ENCODE results near the gene SENP7.

Gene SENP7

DNA sequence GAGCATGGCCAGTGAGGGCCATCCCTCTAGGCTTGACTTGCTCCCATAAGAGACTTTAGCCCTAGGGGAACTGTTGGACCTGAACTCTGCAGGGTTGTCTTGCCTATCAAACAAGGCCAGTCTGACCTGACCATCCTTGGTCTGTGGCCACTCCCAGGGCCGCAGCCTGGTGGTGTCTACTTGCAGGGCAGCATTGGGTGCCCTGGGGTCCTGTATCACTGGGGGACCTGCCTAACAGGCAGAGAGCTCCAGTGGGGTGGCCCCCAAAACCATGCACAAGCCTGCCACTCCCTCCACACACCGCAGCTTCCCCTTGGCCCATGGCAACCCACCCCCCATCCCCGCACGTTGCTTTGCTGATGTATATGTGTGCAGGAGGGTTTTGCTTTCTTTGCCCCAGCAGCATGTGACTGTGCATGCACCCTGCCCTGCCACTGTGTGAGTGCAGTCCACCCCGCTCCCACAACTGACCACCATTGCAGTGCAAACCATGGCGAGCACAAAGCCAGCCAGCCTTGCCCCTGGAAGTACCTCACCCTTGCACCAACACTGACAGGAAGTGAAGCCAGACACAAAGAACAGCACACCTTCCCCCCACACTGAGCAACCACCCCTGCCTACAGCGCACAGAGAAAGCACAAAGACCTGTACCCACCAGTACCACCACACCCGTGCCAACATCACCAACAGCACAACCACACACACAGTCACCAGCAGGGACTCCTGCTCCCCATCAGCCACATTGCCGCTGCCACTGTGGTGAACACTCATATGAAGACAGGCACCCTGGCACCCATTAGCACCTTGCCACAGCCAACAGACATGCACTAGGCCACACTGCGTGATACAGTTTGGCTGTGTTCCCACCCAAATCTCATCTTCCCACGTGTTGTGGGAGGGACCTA lies 88.8 kb downstream of the SENP7 start:
- DNase-seq: no peak

DNA sequence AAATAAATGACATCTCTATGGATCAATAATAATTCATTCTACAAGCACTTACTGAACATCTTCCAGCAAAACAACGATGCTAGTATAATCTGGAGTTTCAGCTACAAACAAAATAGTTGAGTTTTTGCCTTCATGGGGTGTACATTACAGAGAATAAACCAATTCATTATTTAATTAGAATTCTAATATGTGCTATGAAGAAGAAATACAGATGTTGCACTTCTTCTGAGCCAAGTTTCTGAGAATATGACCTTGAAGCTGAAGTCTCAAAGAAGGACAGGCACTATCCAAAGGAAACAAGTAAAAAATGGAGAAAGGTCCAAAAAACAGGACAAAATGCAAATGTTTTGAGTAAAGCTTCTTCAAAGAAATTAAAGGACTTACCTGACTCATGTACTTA lies 94.2 kb downstream of the SENP7 start:
- no peak for DNase-seq

DNA sequence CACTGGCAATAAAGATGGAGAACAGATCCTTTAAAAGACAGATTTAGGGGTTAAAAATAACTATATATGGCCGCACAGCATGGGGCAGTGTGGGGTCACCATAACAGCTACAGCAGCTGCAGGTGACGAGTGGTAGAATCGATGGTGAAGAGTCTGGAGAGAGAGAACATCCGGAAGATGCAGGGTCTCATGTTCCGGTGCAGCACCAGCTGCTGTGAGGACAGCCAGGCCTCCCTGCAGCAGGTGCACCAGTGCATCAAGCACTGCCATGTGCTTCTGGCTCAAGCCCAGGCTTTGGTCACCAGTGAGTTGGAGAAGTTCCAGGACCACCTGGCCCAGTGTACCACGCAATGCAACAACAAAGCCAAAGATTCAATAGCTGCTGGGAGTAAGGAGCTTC lies 98.9 kb downstream of the SENP7 start:
- no peak for DNase-seq

DNA sequence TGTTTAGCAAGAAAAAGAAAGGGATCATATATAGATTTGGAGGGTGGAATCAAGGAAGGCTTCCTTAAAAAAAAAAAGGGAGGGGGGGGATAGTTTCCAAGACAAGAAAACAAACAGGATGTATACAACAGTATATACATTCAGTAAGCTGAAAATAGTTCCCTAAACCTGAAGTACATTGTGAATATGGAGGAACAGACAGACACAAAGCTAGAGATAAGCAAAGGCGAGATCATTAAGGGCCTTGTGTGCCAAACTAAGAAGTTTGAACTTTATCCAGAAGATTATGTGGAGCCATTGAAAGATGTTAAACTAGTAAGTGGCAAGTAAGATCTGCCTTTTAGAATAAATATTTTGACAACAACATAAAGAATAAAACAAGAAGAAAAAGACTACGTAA lies 99.4 kb downstream of the SENP7 start:
- no peak for DNase-seq

DNA sequence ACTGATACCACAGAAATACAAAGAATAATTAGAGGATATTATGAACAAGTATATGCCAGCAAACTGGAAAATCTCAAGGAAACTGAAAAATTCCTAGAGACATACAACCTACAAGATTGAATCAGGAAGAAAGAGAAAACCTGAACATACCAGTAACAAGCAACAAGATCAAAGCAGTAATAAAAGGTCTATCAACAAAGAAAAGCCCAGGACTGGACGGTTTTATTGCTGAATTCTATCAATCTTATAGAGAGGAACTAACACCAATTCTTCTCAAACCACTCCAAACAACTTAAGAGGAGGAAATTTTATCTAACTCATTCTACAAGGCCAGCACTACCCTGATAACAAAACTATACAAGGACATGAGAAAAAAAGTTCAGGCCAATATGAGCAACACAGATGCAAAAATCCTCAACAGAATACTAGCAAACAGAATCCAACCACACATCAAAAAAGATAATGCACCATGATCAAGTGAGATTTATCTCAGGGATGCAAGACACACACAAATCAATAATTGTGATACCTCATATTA lies 121.5 kb downstream of the SENP7 start:
- no peak for DNase-seq

DNA sequence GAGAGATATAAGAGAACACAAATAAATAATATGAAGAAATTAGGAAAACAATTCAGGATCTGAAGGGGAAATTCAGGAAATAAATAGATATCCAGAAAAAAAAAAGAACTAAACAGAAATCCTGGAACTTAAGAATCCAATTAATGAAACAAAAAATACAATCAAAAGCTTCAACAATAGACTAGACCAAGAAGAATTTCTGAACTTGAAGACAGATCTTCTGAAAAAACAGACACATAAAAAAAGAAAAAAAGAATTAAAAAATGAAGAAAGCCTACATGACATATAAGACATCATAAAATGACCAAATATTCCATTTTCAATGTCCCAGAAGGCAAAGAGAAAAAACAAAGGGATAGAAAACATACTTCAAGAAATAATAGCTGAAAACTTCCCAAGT lies 124.3 kb downstream of the SENP7 start:
- no peak for DNase-seq

DNA sequence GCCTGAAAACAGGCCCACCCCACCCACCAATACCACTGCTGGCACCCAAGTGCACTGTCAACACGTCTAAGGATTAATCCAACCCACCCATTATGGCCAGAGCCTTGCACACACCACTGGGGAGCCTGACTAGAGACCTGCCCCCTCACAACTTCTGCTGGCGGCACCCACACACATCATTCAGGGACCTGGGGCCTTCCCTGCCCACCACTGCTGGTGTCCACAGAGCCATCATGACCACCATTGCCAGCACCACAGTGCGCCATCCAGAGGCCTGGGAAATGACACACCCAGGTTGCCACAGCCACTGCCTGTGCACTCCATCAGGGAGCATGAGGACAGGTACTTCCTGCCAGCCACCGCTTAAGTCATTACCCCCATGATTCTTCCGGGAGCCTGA lies 125.7 kb downstream of the SENP7 start:
- no peak for DNase-seq

DNA sequence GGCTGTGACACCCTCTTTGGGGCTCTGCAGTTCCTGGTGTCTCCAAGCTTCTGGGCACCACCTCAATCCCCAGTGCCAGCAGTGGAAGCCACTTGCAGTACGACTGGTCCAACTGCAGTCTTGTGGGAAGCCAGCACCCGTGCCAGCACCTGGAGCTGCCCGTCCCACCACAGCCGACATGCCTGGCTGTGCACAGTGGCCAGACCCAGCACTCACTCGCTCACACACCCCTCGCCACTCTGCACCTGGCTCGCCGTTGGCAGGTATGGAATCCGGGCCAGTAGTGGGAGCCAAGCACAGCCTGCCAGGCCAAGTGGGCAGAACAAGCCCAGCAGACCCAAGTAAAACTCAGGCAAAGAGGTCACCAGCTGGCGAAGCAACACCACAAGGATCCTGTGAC lies 128.6 kb downstream of the SENP7 start:
- no peak for DNase-seq

DNA sequence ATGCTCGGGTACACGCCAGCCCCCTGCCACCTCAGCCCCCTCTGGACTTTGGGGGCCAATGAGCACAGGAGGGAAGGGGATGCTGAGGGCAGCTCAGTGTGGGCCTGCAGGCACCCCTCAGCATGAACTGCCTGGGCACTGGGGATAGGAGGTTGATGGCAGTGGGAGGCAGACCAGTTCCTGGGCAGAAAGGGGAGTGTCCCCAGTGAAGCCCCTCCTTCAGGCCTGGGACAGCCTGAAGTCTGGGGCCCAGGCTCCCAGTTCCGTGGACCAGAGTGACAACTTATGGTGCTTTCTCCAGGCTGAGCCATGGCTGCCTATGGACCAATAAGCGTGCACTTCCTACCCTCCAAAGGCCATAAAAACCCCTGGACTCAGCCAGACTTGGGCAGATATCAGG lies 129.4 kb downstream of the SENP7 start:
- DNase-seq: no peak

DNA sequence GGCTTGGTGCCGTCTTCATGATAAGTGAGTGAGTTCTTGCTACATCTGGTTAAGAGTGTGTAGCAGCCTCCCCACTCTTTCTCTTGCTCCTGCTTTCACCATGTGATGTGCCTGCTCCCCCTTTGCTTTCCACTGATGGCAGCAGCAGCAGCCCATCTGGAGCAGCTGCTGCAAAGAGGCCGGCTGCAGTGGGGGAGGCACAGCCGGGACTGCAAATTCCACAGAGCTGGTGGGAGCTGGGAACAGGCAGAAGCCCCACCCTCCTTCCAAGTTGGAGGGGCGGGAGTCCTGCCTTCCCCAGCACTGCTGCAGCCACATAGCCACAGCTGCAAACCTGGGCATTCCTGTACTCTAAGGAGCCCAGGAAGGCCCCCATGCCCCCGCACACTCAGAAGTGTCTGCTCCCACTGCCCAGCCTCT lies 129.8 kb downstream of the SENP7 start:
- no peak for DNase-seq

DNA sequence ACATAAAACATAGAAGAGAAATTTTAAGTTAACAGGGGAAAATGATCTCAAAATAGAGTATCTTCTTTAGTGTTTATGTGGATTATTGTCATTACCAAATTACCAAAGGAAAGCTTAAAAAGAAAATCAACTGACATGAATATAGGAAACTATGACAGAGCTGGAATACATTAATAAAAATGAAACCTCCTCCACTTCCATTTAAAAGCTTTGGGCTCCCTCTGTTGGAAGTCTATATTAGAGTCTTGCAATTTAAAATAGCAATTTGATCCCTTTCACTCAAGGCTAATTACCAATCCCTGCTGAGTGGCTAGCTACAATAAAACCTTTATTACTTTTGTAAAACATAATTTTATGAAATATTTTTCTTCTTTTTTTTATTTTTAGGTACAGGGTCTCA lies 131.2 kb downstream of the SENP7 start:
- no peak for DNase-seq

DNA sequence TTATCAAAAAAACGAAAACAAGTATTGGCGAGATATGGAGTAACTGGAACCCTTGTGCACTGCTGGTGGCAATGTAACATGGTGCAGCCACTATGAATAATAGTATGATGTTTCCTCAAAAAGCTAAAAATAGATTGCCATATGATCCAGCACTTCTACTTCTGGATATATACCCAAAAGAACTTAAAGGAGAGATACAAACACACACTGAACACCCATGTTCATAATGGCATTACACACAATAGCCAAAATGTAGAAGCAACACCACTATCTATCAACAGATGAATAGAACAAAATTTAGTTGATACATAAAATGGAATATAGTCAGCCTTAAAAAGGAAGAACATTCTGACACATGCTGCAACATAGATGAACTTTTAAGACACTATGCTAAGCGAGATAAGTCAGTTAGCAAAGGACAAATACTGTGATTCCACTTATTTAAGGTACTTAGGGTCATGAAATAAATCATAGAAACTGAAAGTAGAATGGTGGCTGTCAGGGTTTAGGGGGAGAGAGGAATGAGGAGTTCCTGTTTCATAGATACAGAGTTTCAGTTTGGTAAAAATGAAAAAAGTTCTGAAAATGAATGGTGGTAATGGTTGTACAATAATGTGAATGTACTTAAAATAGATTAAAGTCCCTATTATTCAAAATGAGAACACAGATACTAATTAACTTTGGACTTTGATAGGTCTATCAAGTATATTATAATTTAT lies 133.2 kb downstream of the SENP7 start:
- DNase-seq: no peak

DNA sequence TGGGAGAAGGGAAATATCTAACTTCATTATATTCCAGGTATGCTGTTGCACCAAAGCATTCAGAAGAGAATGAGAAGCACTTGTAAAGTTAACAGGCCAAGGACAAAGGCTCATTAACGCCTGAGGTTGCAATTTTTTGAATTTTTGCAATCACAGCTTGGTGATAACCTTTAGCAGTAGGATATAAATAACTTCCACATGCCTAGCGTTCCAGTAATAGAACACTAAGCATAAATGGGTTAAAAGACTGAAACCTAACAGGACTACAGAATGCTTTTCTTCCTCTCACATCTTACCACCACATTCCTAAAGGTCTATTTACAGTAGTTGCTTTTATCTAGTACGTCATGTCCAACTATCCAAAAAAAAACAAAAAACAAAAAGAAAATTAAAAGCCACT lies 135.2 kb downstream of the SENP7 start:
- no peak for DNase-seq

DNA sequence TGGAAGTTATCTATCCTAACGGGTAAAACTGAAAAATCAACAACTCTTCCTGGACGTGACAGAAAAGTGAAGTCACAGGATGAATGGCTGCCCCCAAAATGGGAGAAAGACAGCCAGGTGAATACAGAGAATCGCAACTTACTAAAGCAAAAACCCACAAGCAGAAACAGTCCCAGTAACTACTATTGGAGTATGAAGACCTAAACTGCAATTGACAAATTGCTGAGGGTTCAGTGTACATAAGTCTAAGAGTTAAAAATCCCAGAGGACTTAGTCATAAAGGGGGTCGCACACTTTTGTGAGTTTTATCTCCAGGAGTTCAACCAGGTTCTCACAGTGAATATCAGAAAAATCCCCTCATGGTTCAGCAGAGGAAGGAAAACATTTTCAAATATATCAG lies 135.8 kb downstream of the SENP7 start:
- no peak for DNase-seq

DNA sequence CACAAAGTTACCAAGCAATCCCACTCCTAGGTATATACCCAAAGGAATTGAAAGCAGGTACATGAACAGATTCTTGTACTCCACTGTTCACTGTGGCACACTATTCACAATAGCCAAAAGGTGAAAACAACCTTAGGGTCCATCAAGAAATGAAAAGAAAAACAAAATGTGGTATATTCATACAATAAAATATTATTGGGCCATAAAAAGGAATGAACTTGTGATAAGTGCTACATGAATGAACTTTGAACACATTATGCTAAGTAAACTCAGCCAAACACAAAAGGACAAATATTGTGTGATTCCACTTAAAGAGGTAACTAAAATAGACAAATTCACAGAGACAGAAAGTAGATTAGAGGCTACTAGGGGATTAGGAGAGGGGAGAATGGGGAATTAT lies 137.4 kb downstream of the SENP7 start:
- DNase-seq: no peak

DNA sequence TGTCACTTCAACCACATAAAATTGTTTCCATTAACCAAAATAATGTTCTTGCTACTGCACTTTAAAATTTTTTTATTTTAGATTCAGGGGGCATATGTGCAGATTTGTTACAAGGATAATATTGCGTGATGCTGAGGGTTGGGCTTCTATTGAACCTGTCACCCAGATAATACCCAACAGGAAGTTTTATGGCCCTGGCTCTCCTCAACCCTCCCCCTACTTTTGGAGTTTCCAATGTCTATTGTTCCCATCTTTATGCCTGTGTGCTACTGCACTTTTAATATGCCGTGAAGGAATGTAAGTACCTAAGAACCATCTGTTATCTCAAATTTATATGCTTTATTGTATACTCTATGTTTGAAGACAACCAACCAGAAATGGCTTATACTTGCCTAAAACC lies 150.6 kb downstream of the SENP7 start:
- DNase-seq: no peak

DNA sequence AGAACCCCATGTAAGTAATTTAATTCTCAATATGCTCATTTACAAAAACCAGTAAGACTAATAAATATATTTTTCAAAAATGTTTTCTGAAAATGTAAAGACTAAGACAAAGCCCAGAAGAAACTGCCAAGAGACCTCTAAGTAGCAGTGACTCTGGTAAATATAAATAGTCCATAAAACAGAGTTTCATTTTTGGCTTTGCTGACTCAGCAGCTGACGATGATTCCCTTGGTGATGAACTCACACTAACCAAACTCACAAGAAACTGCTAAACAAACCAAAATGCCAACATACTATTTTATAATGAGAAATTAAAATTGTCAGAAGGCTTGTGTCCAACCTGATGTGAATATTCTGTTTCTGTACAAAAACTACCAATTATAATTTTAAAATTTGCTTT lies 161.2 kb downstream of the SENP7 start:
- DNase-seq: no peak

DNA sequence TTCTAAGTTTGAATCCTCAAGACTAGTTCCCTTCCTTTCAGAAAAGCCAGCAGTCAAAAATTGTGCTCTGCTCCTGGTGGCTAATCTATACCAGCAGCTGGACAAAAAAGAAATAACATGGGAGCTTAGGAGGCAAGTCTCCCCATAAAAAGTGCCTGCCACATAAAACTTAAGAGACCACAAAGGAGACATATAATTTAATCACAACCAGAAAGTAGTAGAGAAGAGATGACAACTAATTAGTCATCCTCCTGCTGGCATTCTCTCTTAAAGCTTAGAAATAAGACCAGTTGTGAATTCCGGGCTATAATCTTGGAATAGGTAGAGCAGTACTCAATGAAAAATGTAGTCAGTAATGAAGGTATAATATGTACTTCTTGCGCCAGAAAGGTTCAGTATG lies 172.4 kb downstream of the SENP7 start:
- no peak for DNase-seq

DNA sequence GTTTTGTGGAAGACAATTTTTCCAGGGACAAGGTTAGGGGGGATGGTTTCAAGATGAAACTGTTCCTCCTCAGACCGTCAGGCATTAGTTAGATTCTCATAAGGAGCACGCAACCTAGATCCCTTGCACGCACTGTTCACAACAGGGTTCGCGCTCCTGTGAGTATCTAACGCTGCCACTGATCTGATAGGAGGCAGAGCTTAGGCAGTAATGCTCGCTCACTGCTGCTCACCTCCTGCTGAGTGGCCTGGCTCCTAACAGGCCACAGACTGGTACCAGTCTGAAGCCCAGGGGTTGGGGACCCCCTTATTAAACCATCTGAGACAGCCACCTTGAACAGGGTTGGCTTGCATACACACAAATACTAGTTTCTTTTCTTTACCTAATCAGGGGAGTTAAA lies 179.1 kb downstream of the SENP7 start:
- DNase-seq: no peak

DNA sequence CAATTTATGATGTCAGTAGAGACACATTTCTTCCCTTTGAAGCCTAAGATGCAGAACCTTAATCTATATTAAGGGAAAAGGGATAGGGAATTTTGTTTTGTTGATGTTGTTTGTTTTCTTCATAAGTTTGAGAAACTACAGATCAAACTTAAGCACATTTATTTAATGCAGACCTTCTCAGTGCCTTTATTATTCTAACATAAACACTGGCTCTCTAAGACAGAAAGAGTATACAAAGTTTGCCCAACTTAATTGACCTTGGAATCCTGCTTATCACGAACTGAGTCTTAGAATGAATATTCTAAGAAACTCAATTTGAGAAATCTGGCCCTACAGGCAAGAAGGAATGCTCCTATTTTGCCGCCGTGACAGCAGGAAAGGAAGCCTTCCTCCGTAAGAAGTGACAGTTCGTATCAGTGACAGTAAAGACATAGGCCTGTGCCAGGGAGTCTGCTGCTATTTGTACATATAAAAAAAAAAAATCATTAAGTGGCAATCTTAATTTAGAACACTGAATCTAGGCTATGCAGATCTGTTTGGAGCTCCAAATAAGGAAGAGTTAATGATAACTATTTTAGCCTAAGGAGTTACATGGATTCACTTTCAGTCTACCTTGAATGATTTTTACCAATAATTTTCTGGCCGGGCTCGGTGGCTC lies 183.9 kb downstream of the SENP7 start:
- DNase-seq: no peak

DNA sequence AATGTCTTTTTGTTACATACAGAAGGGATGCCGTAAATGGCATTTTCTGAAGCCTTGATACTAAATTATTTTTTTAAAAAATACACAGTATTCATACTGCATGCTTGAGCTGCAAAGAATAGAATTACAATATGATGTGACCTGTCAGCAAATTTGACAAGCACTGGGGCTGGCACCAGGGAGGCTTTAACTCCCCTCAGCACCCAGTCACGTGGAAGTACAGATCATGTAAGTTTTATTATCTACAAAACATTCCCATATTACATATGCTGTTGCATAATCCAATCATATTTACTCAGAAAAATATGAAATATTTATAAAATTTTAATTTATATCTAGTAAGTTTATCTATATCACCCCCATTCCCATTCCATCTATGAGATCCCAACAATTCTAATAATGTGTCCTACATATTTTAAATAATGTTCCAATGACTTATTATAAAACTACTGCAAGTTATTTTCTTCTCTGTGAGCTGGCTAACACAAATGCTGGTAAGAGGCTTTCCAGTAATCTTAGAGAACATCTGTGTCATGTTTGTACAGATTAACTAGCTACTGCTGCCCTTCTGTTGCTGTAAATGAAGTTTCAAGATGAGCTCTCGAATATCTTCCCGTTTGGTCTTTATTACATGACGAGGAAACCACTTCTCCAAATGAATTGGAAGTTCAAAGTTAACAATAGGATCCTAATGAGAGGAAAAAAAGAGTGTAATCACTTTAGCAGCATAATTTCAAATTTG lies 187.4 kb downstream of the SENP7 start:
- no peak for DNase-seq

DNA sequence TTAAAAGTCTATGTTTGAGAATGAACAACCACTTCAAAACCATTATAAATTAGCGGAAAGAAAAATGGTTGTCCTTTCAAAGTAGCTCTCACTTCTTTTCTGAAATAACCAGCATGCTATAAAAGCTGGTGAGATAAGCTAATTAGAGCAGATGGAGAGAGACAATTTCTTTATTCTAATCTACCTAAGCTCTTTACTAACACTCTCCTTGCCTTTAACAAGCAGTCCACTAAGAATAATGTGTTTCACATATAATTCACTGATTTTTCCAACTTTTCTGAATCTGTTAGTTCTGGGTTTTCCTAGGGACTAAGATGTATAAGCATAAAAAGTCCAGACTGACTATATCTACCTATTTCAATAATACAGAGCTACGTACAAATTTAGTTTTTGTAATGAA lies 192.5 kb downstream of the SENP7 start, which contains the start of gene IMPG2:
TSS of gene IMPG2 (minus strand) at position 101 of the 400 bp plus-strand sequence. CDS start 203 bp downstream, outside the sequence.
- DNase-seq: no peak

DNA sequence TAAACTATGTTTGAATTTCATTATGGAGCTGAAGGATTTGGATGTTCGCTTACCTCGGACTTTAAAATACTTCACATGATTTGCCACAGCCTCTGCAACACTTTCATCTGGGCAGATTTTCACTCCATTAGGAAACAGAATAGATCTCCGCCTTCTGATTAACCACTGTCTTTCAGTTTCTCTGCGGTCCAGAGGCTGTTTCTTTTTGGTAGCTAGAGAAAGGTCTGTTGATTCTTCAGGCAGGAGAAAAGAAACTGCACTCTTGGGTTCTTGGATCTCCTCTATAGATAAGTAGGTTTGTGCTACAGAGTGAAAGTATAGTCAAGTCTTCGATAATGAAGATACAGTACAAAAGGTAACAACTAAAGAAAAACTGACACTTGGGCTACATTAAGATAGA lies 193.5 kb downstream of the SENP7 start:
- DNase-seq: no peak

All from effector CD8-positive, alpha-beta T cell (primary cell).